CD1c-positive myeloid dendritic cell (primary cell): ENCODE results near the gene OTUD5.
"Not testable (repeated sequence)": the region's sequence is repeated elsewhere in the genome, so short reads cannot be mapped to it uniquely, and the experiment has no call there.

Experiments
- DNase-seq: peaks from one replicate; pipeline ENCODE4 v3.0.0-alpha.2; 2016; ENCODE audit errors: extremely low spot score

Gene OTUD5

DNA sequence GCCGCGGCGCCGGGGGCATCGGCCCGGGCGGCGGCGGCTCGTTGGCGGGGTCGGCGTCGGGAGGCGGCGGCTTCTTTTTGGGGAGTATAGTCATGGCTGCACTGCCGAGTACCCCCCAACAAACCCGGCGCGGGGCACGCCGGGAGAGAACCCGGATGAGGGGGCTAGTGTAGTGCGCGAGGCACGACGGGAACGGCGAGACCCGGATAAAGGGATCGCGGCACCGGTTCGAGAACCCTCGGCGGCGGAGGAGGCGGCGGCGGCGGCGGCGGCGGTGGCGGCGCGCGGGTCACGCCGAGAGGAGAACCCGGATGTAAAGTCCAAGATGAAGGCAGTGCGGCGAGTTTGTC, at the start of gene OTUD5:
Gene OTUD5, minus strand, starts transcription at position 131 of the 350 bp plus-strand sequence. Its CDS starts 37 bp downstream, at position 94.
- DNase-seq: peak; percentile 73

- no peak for DNase-seq
Observed at GRCh38 chrX:49003696-49004095, 46.3 kb upstream of the OTUD5 start.

- peak; percentile 88 for DNase-seq
Observed at GRCh38 chrX:49002091-49002935, 44.9 kb upstream of the OTUD5 start, which contains the start of gene GRIPAP1. GRIPAP1 (minus strand) TSS chrX:49002264; CDS start chrX:49002229, 35 bp downstream.

DNA sequence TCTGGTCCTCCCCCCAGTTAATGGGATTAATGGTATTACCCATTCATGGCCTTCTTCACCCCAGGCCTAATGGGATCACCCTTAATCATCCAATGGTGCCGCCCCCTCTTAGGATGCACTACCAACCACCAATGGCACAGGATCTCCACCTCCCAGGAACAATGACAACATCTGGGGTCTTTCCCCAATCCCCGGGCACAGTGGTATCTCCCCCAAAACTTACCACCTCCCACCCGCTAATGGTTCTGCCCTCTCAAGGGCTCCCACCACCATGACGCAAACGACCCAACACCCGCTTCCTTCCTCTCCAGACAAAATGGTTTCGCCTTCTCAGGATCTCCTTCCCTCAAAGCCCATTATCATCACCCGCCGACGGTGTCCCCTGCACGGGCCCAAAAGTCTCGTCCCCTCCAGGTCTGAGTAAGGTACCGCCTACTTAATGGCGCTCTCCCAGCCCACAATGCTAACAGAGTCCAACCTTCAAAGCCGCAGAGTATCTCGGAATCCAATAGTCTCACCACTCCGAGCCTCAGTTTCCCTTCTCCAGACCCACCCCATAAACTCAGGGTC, 44.2 kb upstream of the OTUD5 start:
- DNase-seq: peak; percentile 71

- DNase-seq: peak; percentile 61
Observed at GRCh38 chrX:49000636-49001035, 43.2 kb upstream of the OTUD5 start.

DNA sequence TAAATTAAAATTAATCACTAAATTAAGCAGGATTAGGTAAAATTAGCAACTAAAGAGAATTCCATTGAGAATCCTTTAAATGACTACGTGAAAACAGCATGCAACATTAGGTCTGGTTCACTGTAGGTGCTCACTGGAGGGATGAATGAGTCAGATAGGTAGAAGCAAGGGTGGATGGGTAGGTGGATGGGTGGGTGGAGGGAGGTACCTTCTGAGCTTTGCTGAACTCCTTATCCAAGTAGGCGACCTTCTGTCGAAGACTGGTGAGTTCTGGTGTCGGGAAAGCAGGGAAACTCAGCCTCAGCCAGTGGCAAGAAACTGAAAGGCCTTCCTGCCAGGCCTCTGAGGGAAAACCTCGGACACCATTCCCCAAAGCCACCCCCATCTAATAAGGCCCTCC, 41.6 kb upstream of the OTUD5 start:
- DNase-seq: no peak

DNA sequence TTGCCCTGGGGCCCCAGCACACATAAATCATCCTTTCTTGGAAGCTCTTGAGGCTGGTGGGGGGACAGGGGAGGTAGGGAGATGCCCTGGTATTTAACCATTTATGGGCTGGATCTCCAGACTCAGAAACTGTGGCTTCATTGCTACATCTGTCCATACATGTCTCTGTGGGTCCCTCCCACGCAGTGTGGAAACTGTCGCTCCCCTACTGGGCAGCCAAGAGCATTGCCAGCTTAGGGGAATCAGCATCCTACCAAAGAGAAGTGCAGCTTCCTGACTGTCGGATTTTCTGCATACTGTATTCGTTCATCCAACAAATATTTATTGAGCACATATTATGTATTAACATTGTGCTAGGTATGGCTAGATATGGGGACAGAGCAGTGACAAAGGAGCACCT, 41.0 kb upstream of the OTUD5 start:
- peak; percentile 10 for DNase-seq

GRCh38 chrX:48997865-48998264, 40.5 kb upstream of the OTUD5 start:
- no peak for DNase-seq

DNA sequence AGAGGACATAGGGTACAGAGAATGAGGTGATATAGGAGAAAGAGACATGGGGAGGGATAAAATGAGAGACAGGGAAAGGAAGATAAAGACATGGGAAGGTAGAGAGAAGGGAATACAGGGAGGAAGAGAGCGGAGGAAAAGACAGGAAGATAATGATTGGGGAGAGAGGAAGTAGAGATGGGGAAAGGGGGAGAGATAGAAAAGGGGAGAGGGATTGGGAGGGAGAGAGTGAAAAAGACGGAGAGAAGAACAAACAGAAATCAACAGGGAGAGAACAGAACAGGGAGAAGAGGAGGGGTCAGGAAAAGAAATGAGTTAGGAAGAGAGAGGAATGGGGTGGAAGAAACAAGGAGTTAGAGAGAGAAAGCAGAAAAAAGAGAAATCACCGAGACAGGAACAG, 40.0 kb upstream of the OTUD5 start:
- DNase-seq: no peak

- no peak for DNase-seq
Observed at GRCh38 chrX:48996969-48997368, 39.6 kb upstream of the OTUD5 start.

DNA sequence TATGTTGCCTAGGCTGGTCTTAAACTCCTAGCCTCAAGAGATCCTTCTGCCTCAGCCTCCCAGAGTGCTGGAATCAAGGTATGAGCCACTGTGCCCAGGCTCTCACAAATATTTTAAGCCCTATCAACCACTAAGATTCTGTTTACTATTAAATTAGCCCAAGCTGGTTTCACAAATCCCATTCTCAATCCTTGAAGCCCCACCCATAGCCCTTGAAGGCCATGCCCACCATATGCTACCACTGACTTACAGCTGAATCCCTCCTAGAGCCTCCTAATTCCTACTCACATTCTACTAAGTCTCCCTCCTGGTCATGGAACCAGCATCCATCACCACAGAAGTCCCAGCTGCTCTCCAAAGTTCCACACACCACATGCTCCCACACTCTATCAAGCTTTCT, 34.9 kb upstream of the OTUD5 start:
- no peak for DNase-seq

DNA sequence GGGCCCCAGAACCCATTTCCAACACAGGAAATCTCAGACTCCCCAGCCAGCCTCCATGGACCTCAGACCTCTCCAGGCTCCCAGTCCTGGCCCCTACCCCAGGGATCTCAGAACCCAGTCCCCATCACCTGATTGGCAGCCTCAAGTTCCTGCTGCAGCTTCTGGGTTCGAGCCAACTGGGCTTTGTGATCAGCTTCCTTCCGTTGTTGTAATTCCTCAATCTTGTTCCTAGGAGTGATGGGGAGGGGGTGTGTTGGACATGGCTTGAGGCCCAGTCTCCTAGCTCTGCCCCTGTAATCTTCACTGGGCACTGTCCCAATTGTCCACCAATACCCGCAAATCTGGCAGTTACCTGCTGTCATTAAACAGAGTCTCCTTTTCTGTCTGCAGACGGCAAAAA, 32.1 kb upstream of the OTUD5 start:
- DNase-seq: no peak

DNA sequence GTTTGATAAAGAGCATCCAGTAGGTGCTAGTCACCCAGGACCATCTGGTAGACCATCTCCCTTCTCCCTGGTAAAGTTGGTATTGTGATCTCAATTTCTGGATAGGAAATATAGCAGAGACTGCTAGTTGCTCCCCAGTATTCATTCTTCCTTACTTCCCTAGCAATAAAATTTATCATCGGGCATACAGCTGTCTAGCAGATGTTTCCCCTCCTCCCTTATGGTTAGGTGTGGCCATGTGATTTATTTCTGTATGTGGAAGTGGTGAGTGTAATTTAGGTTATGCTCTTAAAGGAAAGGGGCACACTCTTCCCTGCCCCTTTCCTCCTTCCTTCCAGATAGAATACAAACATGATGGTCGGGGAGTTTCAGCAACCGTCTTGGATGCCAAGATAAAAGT, 26.5 kb upstream of the OTUD5 start:
- DNase-seq: no peak

- DNase-seq: no peak
Observed at GRCh38 chrX:48983081-48983480, 25.7 kb upstream of the OTUD5 start.

GRCh38 chrX:48981178-48981577, 23.8 kb upstream of the OTUD5 start:
- no peak for DNase-seq

GRCh38 chrX:48980341-48980740, 22.9 kb upstream of the OTUD5 start:
- not testable (repeated sequence) for DNase-seq

DNA sequence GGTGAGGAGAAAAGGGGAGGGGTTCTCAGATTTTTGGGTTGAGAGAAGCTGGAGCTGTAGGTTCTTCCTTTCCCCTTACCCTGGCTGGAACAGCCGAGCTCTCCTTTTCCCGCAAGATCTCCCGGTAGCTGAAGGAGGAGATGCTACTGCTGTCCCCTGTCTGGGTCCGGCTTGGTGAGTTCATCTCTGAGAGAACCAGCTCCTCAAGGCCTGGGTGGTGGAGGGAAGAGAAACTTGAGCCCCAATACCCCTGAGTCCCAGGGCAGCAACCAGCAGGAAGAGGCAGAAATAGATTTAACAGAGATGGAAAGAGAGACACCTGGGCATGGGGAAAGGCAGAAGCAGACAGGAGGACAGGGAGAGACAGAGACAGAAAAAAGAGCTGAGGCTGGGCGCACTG, 20.8 kb upstream of the OTUD5 start:
- no peak for DNase-seq

GRCh38 chrX:48976086-48976485, 18.7 kb upstream of the OTUD5 start:
- DNase-seq: no peak

GRCh38 chrX:48975541-48975940, 18.1 kb upstream of the OTUD5 start:
- no peak for DNase-seq

DNA sequence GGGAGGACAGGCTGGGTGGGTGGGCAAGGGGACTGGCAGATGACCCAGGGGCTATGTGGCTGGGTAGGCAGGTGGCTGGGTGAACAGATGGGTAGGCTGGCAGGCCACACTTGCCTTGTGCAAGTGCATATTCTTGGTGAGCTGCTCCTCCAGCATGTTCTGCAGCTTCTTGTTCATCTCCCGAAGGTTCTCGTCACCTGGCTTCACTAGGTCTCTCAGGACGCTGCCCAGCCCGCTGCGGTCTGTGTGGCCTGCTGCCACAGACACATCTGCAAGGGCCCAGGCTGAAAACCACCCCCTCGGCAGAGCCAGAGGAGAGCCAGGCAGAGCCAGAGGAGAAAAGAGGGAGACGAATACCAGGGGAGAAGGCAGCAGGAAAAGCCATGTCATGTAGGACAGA, 17.6 kb upstream of the OTUD5 start:
- DNase-seq: no peak

DNA sequence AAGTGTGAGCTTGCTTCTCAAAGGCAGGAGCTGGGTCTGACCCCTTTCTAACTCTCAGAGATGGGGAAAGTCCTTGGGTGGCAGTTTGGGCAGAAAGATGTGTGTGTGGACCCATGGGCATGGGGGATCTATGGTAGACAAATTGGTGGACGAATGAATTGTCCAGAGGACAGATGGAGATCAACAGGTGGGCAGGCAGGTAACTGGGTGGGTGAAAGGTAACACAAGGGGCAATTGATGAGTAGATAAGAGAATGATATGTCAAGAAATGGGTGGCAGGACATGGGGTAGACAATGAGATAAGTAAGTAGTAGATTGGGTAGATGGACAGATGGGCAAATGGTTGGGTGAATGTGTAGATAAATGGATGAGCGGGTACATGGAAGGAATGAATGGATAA, 17.2 kb upstream of the OTUD5 start:
- DNase-seq: no peak

- no peak for DNase-seq
Observed at GRCh38 chrX:48974033-48974432, 16.6 kb upstream of the OTUD5 start.
